HEK293 (cell line): ENCODE measurements around the gene SECISBP2L.

Experiments used
- CTCF ChIA-PET: fragments of 350-600 bp; formaldehyde crosslinking; extraction: SDS; loops from one replicate; lab custom pipeline; 2021; ENCODE audit warnings: antibody characterized with exemption; lab: Yijun Ruan, JAX
- POLR2A ChIA-PET: fragments of 300-600 bp; formaldehyde crosslinking; extraction: SDS; loops from one replicate; lab custom pipeline; 2020; ENCODE audit warnings: antibody characterized with exemption, inconsistent platforms; lab: Yijun Ruan, JAX
- H3K27ac ChIP-seq: fragments of 200-500 bp; sonication (Bioruptor generic); 2 replicates; pipeline ENCODE4 v1.5.1; 2014; ENCODE audit warnings: low read depth, low read length, control low read depth, inconsistent platforms; ENCODE audit errors: extremely low read depth
- H3K36me3 ChIP-seq, 2 experiments: fragments of 200-500 bp in 1 of 2; sonication (Bioruptor generic) in 1 of 2; 1 replicate in 1 of 2; 2 replicates in 1 of 2; pipeline ENCODE4 v1.5.1; 2014 to 2017; ENCODE audit warnings: inconsistent platforms in 2 of 2, low read length in 2 of 2; ENCODE audit not compliant: control insufficient read depth in 2 of 2, insufficient read depth in 1 of 2
- H3K4me1 ChIP-seq: fragments of 200-500 bp; sonication (Bioruptor generic); 2 replicates; pipeline ENCODE4 v1.5.1; 2014; ENCODE audit warnings: mild to moderate bottlenecking, low read length, inconsistent platforms; ENCODE audit not compliant: control insufficient read depth, insufficient read depth
- H3K4me3 ChIP-seq: 2 replicates; pipeline ENCODE4 v1.5.1; 2011; ENCODE audit warnings: low read depth, mild to moderate bottlenecking, control low read depth, low read length, moderate library complexity
- H3K9me3 ChIP-seq: fragments of 200-500 bp; sonication (Bioruptor generic); 2 replicates; pipeline ENCODE4 v1.5.1; 2014; ENCODE audit warnings: low read depth, low read length, inconsistent platforms; ENCODE audit not compliant: control insufficient read depth, insufficient read depth
- OSR2 ChIP-seq: fragments of 450-650 bp; formaldehyde crosslinking; IDR thresholded peaks from 2 replicates; pipeline ENCODE4 v1.5.1; 2016; ENCODE audit warnings: missing biosample characterization, missing genetic modification characterization
- PRDM2 ChIP-seq: fragments of 450-650 bp; formaldehyde crosslinking; IDR thresholded peaks from 2 replicates; pipeline ENCODE4 v1.5.1; 2016; ENCODE audit warnings: missing biosample characterization, missing genetic modification characterization, borderline replicate concordance
- SETDB1 ChIP-seq: IDR thresholded peaks from one replicate; pipeline ENCODE4 v1.6.1; 2017; ENCODE audit warnings: mild to moderate bottlenecking, low read length, moderate library complexity, mixed read lengths; ENCODE audit not compliant: insufficient read length
- TSHZ1 ChIP-seq: fragments of 450-650 bp; formaldehyde crosslinking; IDR thresholded peaks from 2 replicates; pipeline ENCODE4 v1.5.1; 2016; ENCODE audit warnings: missing biosample characterization, missing genetic modification characterization, borderline replicate concordance
- WT1 ChIP-seq: fragments of 450-650 bp; formaldehyde crosslinking; IDR thresholded peaks from 2 replicates; pipeline ENCODE4 v1.5.1; 2016; ENCODE audit warnings: missing biosample characterization, missing genetic modification characterization
- ZBTB17 ChIP-seq: fragments of 450-650 bp; formaldehyde crosslinking; IDR thresholded peaks from 2 replicates; pipeline ENCODE4 v1.5.1; 2016; ENCODE audit warnings: missing biosample characterization, missing genetic modification characterization
- ZNF354C ChIP-seq: fragments of 450-650 bp; formaldehyde crosslinking; IDR thresholded peaks from 2 replicates; pipeline ENCODE4 v1.5.1; 2016; ENCODE audit warnings: missing biosample characterization, missing genetic modification characterization, low read depth, borderline replicate concordance
- ZNF366 ChIP-seq: fragments of 450-650 bp; formaldehyde crosslinking; conservative IDR thresholded peaks from 2 replicates; pipeline ENCODE4 v1.5.1; 2016; ENCODE audit warnings: missing biosample characterization, missing genetic modification characterization
- ZNF529 ChIP-seq: fragments of 450-650 bp; formaldehyde crosslinking; IDR thresholded peaks from 2 replicates; pipeline ENCODE4 v1.5.1; 2017; ENCODE audit warnings: missing genetic modification characterization, missing biosample characterization; ENCODE audit not compliant: insufficient replicate concordance
- ZNF530 ChIP-seq: fragments of 450-650 bp; formaldehyde crosslinking; IDR thresholded peaks from 2 replicates; pipeline ENCODE4 v1.5.1; 2016; ENCODE audit warnings: low read depth, missing biosample characterization, missing genetic modification characterization
- ZNF660 ChIP-seq: fragments of 450-650 bp; IDR thresholded peaks from 2 replicates; pipeline ENCODE4 v1.5.1; 2018; ENCODE audit warnings: missing biosample characterization, mild to moderate bottlenecking, missing genetic modification characterization
- ZNF707 ChIP-seq: fragments of 450-650 bp; formaldehyde crosslinking; IDR thresholded peaks from 2 replicates; pipeline ENCODE4 v1.5.1; 2016; ENCODE audit warnings: missing biosample characterization, missing genetic modification characterization
- ZNF777 ChIP-seq: fragments of 450-650 bp; formaldehyde crosslinking; IDR thresholded peaks from 2 replicates; pipeline ENCODE4 v1.5.1; 2017; ENCODE audit warnings: missing biosample characterization, missing genetic modification characterization, borderline replicate concordance
- ZNF843 ChIP-seq: fragments of 450-650 bp; formaldehyde crosslinking; IDR thresholded peaks from 2 replicates; pipeline ENCODE4 v1.5.1; 2016; ENCODE audit warnings: missing biosample characterization, missing genetic modification characterization
- ZSCAN16 ChIP-seq: fragments of 450-650 bp; formaldehyde crosslinking; IDR thresholded peaks from 2 replicates; pipeline ENCODE4 v1.5.1; 2016; ENCODE audit warnings: missing biosample characterization, missing genetic modification characterization
- ZXDB ChIP-seq: fragments of 450-650 bp; formaldehyde crosslinking; IDR thresholded peaks from 2 replicates; pipeline ENCODE4 v1.5.1; 2016; ENCODE audit warnings: missing biosample characterization, missing genetic modification characterization

The SECISBP2L gene

GRCh38 chr15:49046220-49047102 is at the start of gene SECISBP2L (continued):
- TF ChIP-seq PRDM2 (tag by site-specific recombination), result no peak
- TF ChIP-seq, all 188 proteins: peak for 79

- Histone ChIP-seq H3K27ac (no peak overlapping the region), H3K36me3 (no peaks in the 10 kb centered on the region), H3K9me3 (no peaks in the 10 kb centered on the region), H3K4me3 (no peak overlapping the region), H3K4me1 (no peaks in the 10 kb centered on the region)
- POLR2A ChIA-PET, result no interaction called here
- CTCF ChIA-PET, result no interaction called here
- TF ChIP-seq ZNF777 (tag by site-specific recombination) (no peak), ZNF843 (tag by site-specific recombination) (no peak), ZNF530 (tag by site-specific recombination) (no peak), ZNF354C (no peak), SETDB1 (no peak), WT1 (tag by site-specific recombination) (no peak), OSR2 (tag by site-specific recombination) (no peak), ZNF707 (tag by site-specific recombination) (no peak), ZNF366 (tag by site-specific recombination) (no peak), ZNF529 (no peak), ZXDB (tag by site-specific recombination) (no peak), ZNF660 (tag by site-specific recombination) (no peak), TSHZ1 (tag by site-specific recombination) (no peak), ZBTB17 (tag by site-specific recombination) (no peak), ZSCAN16 (tag by site-specific recombination) (no peak)
Observed at GRCh38 chr15:49094923-49095322, 48.7 kb upstream of the SECISBP2L start.
